CD4-positive, alpha-beta T cell (primary cell): ENCODE results near the gene TEAD2. TPM values are rescaled to one million over a fixed set of nuclear protein-coding genes. Genes with fewer than 3 reads are reported as not detected.

Source experiments
- ATAC-seq: fragments of 200-7000 bp; cut with Tn5 transposase; one replicate; pipeline ENCODE4 v1.10.0; 2022; ENCODE audit warnings: mild to moderate bottlenecking; ENCODE audit not compliant: poor library complexity
- CTCF ChIA-PET: fragments of 350-600 bp; sonication (Branson Sonifier 250); formaldehyde crosslinking; loops from one replicate; lab custom pipeline; 2021; ENCODE audit warnings: antibody characterized with exemption, inconsistent platforms; lab: Charles Lee
- POLR2A ChIA-PET: fragments of 350-600 bp; sonication (Branson Sonifier 250); formaldehyde crosslinking; loops from one replicate; lab custom pipeline; 2021; ENCODE audit warnings: antibody characterized with exemption, inconsistent platforms; lab: Charles Lee
- DNase-seq, 14 experiments: peaks; one replicate each; pipeline ENCODE4 v3.0.0-alpha.2; 2013 to 2020; ENCODE audit warnings: mixed read lengths in 2 of 14
- H3K27ac ChIP-seq, 2 donors: one replicate each; pipeline versions ENCODE4 v1.5.1 to v1.7.0; 2013; ENCODE audit warnings: low read length in 2 of 2, low read depth in 1 of 2, mild to moderate bottlenecking in 1 of 2
- H3K27me3 ChIP-seq, 2 experiments: 1 replicate in 1 of 2; 2 replicates in 1 of 2; pipeline versions ENCODE4 v1.6.1 to v1.7.0; 2013; ENCODE audit warnings: low read length in 2 of 2, control low read depth in 1 of 2, mild to moderate bottlenecking in 1 of 2, moderate library complexity in 1 of 2; ENCODE audit not compliant: insufficient read depth in 2 of 2, control insufficient read depth in 1 of 2
- H3K36me3 ChIP-seq: one replicate; pipeline ENCODE4 v1.6.1; 2013; ENCODE audit warnings: low read length, control low read depth; ENCODE audit not compliant: insufficient read depth
- H3K4me1 ChIP-seq: one replicate; pipeline ENCODE4 v1.6.1; 2013; ENCODE audit warnings: low read length, control low read depth; ENCODE audit not compliant: insufficient read depth
- H3K4me3 ChIP-seq: one replicate; pipeline ENCODE4 v1.5.1; 2013; ENCODE audit warnings: mild to moderate bottlenecking, low read length, moderate library complexity
- H3K9me3 ChIP-seq, 2 experiments: 1 replicate in 1 of 2; 2 replicates in 1 of 2; pipeline versions ENCODE4 v1.6.1 to v1.7.0; 2013; ENCODE audit warnings: low read length in 2 of 2, mild to moderate bottlenecking in 2 of 2, control low read depth in 1 of 2, moderate library complexity in 1 of 2; ENCODE audit not compliant: control insufficient read depth in 1 of 2, insufficient read depth in 1 of 2
- H3K27ac Mint-ChIP-seq: one replicate; pipeline ENCODE4 v1.8.0; 2020; ENCODE audit warnings: mixed read lengths
- H3K27me3 Mint-ChIP-seq: one replicate; pipeline ENCODE4 v1.8.0; 2021; ENCODE audit warnings: mixed read lengths
- H3K36me3 Mint-ChIP-seq: one replicate; pipeline ENCODE4 v1.8.0; 2021; ENCODE audit warnings: low read depth, mixed read lengths
- H3K4me1 Mint-ChIP-seq: one replicate; pipeline ENCODE4 v1.8.0; 2021; ENCODE audit warnings: low read depth, mixed read lengths
- H3K4me3 Mint-ChIP-seq: one replicate; pipeline ENCODE4 v1.8.0; 2020; ENCODE audit warnings: mild to moderate bottlenecking, mixed read lengths
- H3K9me3 Mint-ChIP-seq: one replicate; pipeline ENCODE4 v1.8.0; 2020; ENCODE audit warnings: mixed read lengths
- CTCF ChIP-seq: fragments of 200-600 bp; IDR thresholded peaks from one replicate; pipeline ENCODE4 v1.8.0; 2022; ENCODE audit warnings: antibody characterized with exemption, mild to moderate bottlenecking
- intact Hi-C, 2 experiments: fragments of 100-400 bp; cut with DNase I in 1 of 2; cut with micrococcal nuclease in 1 of 2; formaldehyde crosslinking; loops; one replicate each; pipeline versions ENCODE4 v1.15.1 to v1.9.0; 2023 to 2025; cut with DNase I, micrococcal nuclease
- total RNA-seq, 174 experiments: library from RNA in 2 of 174; stranded (reverse) in 2 of 174; gene quantifications; one replicate each; pipeline ENCODE4 v1.2.3 and lab custom pipeline; 2021 to 2026

Gene TEAD2
- total RNA-seq, 2 experiments from 2014 or later, result not detected

GRCh38 chr19:49383599-49383998 lies 21.4 kb upstream of the TEAD2 start:
- no peak for TF ChIP-seq CTCF
- Mint-ChIP-seq H3K27ac (no peak overlapping the region), H3K9me3 (peaks cover 6% of the 10 kb centered on the region), H3K36me3 (no peaks in the 10 kb centered on the region), H3K27me3 (no peaks in the 10 kb centered on the region), H3K4me3 (no peak overlapping the region), H3K4me1 (peaks cover 11% of the 10 kb centered on the region)
- Histone ChIP-seq H3K27ac (no peak overlapping the region), H3K27me3 (peaks cover 0 to 8% of the 10 kb centered on the region in 2 experiments), H3K4me3 (no peak overlapping the region), H3K36me3 (no peaks in the 10 kb centered on the region), H3K9me3 (peaks cover 0 to 8% of the 10 kb centered on the region in 2 experiments), H3K4me1 (peaks cover 11% of the 10 kb centered on the region)
- ChIA-PET POLR2A (no interaction called here), CTCF (interaction anchor here (0.8 to 1.5 kb wide), 2 partner anchors 87 to 384 kb away, joined by 3 to 5 read pairs; no protein-coding TSS in a partner anchor)
- DNase-seq (no peak), ATAC-seq (no peak)
- intact Hi-C loops, result no loop called here

- intact Hi-C loops, result no loop called here
- peaks cover 0 to 8% of the 10 kb centered on the region in 2 experiments for H3K9me3 ChIP-seq
- peaks cover 6% of the 10 kb centered on the region for H3K9me3 Mint-ChIP-seq
- POLR2A ChIA-PET, result no interaction called here
- H3K27ac Mint-ChIP-seq, result no peak overlapping the region
- no peaks in the 10 kb centered on the region for H3K36me3 Mint-ChIP-seq
- H3K27me3 Mint-ChIP-seq, result no peaks in the 10 kb centered on the region
- H3K27ac ChIP-seq, result no peak overlapping the region
- H3K4me3 Mint-ChIP-seq, result no peak overlapping the region
- peaks cover 0 to 8% of the 10 kb centered on the region in 2 experiments for H3K27me3 ChIP-seq
- DNase-seq (no peak), ATAC-seq (no peak)
- TF ChIP-seq CTCF, result no peak
- H3K36me3 ChIP-seq, result no peaks in the 10 kb centered on the region
- peaks cover 5% of the 10 kb centered on the region for H3K4me1 Mint-ChIP-seq
- CTCF ChIA-PET, result interaction anchor here (0.8 kb wide), 1 partner anchor 383 kb away, joined by 3 read pairs; no protein-coding TSS in a partner anchor
- peaks cover 3% of the 10 kb centered on the region for H3K4me1 ChIP-seq
- no peak overlapping the region for H3K4me3 ChIP-seq
Measured at GRCh38 chr19:49382639-49383038, 20.4 kb upstream of the TEAD2 start.

- DNase-seq, result no peak
- intact Hi-C loops, result no loop called here
- H3K4me3 Mint-ChIP-seq, result no peak overlapping the region
- peaks cover 4% of the 10 kb centered on the region for H3K27me3 Mint-ChIP-seq
- no peaks in the 10 kb centered on the region for H3K4me1 Mint-ChIP-seq
- H3K9me3 Mint-ChIP-seq, result peaks cover 6% of the 10 kb centered on the region
- no peak for TF ChIP-seq CTCF
- Histone ChIP-seq H3K36me3 (no peaks in the 10 kb centered on the region), H3K4me1 (no peaks in the 10 kb centered on the region), H3K9me3 (peaks cover 0 to 8% of the 10 kb centered on the region in 2 experiments), H3K27ac (no peak overlapping the region), H3K4me3 (no peak overlapping the region), H3K27me3 (peaks cover 0 to 8% of the 10 kb centered on the region in 2 experiments)
- no peaks in the 10 kb centered on the region for H3K36me3 Mint-ChIP-seq
- H3K27ac Mint-ChIP-seq, result no peak overlapping the region
- CTCF ChIA-PET, result interaction anchor here (0.6 kb wide), 1 partner anchor 136 kb away, joined by 3 read pairs; no protein-coding TSS in a partner anchor
- ATAC-seq, result no peak
- POLR2A ChIA-PET, result interaction anchor here (0.6 kb wide), 1 partner anchor 33 kb away, joined by 5 read pairs; no protein-coding TSS in a partner anchor
Measured at GRCh38 chr19:49380391-49380790, 18.2 kb upstream of the TEAD2 start.
